Fibroblast of mammary gland (primary cell): Measurements from ENCODE around the gene CDC23.

Source experiments
- DNase-seq: peaks from one replicate; pipeline ENCODE4 v3.0.0-alpha.2; 2010; ENCODE audit warnings: low read depth
- H3K4me3 ChIP-seq: 2 replicates; pipeline ENCODE4 v1.5.1; 2011; ENCODE audit warnings: low read depth, mild to moderate bottlenecking, low read length, moderate library complexity; ENCODE audit not compliant: control insufficient read depth
- TF ChIP-seq, protein P1 (sequence below): conservative IDR thresholded peaks from 2 replicates; pipeline ENCODE4 v1.5.1; 2011; ENCODE audit warnings: low read depth, low read length, inconsistent platforms; ENCODE audit not compliant: control insufficient read depth, insufficient read depth

Gene CDC23

DNA sequence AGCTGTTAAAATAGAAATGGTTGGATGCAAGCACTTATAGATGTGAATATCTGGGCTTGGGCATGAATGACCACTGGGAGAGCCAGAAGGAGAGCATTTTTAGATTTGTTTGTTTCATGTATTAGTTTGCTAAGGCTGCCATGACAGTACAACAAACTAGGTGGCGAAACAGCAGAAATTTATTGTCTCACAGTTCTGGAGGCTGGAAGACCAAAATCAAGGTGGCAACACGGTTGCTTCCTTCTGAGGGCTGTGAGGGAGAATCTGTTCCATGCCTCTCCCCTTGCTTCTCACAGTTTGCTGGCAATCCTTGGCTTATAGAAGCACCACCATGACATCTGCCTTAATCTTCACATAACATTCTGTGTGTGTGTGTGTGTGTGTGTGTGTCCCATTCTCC is 20.2 kb upstream of the CDC23 start:
- H3K4me3 ChIP-seq: no peak overlapping the region
- TF ChIP-seq, protein P1, sequence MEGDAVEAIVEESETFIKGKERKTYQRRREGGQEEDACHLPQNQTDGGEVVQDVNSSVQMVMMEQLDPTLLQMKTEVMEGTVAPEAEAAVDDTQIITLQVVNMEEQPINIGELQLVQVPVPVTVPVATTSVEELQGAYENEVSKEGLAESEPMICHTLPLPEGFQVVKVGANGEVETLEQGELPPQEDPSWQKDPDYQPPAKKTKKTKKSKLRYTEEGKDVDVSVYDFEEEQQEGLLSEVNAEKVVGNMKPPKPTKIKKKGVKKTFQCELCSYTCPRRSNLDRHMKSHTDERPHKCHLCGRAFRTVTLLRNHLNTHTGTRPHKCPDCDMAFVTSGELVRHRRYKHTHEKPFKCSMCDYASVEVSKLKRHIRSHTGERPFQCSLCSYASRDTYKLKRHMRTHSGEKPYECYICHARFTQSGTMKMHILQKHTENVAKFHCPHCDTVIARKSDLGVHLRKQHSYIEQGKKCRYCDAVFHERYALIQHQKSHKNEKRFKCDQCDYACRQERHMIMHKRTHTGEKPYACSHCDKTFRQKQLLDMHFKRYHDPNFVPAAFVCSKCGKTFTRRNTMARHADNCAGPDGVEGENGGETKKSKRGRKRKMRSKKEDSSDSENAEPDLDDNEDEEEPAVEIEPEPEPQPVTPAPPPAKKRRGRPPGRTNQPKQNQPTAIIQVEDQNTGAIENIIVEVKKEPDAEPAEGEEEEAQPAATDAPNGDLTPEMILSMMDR: no peak
- no peak for DNase-seq

DNA sequence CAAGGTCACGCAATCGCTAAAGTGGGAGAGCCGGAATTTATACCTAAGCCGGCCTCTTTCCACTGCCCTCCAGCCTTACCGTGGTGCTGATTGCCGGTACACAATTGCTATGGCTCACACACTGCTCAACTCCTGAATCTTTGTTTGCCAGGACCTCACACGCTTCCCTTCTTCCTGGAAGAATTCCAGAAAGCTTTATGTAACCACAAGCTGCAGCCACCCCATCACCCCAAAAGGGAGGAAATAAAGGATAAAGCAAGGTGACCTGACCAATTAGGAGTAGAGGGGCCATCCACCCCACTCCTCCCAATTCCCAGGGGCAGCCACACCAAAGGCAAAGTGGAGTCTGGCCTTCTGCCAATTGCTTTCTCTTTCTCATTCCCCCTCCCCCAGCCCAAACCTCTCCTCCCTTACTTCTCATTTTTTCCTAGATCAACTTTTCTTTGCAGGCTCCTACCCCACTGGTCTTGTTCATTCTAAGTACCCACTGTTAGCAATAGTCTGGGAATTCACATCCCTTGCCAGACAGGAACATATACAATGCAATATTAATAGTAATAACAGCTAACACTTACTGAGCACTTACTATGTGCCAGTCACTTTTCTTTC is 18.0 kb upstream of the CDC23 start:
- peak; percentile 16 for DNase-seq
- TF ChIP-seq, protein P1: no peak
- H3K4me3 ChIP-seq: no peak overlapping the region

DNA sequence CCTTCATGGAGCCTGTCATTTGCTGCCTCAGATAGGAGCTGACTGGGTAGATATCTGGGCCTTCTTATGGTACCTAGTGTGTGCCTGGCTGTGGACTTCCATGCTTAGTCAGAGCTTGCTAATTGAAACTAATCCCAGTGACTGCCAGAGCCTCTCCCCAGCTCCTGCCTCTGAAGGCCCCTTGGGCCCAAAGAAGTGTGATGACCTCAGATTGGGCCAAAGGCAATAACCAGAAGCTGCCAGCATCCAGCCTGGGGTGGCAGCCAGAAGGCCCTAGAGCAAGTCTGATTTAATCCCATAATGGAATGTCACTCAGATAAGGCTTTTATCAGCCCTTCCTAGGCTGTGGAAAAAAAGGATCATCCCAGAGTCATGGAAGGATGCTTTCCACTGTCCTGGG is 17.1 kb upstream of the CDC23 start:
- TF ChIP-seq, protein P1: no peak
- H3K4me3 ChIP-seq: no peak overlapping the region
- peak; percentile 47 for DNase-seq

DNA sequence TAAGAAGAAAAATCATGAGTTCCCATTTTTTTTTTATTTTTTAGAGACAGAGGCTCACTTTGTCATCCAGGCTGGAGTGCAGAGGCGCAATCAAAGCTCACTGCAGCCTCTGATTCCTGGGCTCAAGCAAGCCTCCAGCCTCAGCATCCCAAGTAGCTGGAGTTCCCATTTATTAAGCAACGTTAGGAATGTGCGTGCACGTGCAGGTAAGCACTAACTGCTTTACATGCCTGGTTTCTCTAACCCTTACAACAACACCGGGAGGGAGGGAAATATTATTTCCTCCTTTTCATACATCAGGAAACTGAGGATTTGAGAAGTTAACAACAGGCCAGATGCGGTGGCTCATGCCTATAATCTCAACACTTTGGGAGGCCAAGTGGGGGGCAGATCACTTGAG is 16.3 kb upstream of the CDC23 start:
- TF ChIP-seq, protein P1: no peak
- DNase-seq: no peak
- no peak overlapping the region for H3K4me3 ChIP-seq

DNA sequence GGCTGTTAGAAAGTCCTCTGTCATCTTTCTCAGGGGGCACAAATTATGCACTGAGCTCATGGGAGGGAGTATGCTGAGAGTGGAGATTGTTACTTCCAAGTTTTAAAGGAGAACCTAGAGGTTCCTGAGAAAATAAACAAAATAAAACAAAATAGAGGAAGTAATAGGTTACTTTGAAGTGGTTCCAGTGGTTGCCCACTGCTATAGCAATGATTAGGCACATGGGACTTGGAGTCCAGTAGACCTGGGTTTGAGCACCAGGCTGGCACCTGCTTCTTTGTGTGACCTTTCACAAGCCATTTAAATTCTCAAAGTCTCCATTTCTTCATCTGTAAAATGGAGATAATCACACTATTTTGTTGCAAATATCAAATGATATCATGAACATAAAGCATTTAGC is 13.8 kb upstream of the CDC23 start:
- no peak for DNase-seq
- TF ChIP-seq, protein P1: no peak
- H3K4me3 ChIP-seq: no peak overlapping the region

DNA sequence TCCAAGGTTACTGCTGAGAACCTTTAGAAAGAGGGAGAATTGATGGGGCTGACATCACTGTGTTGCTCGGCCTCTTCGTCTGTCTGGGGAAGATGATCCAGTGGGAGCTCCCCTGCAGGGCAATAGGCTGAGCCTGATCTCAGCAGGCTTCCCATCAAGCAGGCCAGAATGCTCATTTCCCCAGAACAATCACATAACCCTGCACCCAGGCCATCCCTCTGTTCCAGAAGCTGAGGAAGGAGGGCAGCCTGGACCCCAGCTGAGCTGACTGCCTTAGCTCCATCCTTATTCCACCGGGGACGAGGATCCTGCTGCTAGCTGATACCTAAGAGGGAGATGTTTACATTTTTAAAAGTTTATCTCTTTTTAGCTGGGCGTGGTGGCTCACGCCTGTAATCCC is 11.6 kb upstream of the CDC23 start:
- no peak for DNase-seq
- TF ChIP-seq, protein P1: no peak

DNA sequence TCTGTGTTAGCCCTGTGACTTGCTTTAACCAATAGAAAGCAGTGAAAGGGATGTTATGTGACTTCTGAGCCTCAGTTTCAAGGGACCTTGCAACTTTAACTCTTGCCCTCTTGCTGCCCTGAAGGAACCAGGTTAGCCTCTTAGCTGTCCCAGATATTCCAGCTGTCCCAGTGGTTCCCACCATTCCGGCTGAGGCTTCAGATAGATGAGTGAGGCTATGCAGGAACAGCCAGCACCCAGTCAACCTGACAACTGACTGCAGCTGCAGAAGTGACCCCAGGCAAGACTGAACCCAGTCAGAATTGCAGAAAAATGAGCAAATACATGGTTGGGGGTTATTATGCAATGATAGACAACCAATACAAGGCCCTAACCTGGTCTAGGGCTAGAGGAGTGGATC is 10.4 kb upstream of the CDC23 start:
- TF ChIP-seq, protein P1: no peak
- DNase-seq: no peak
- no peak overlapping the region for H3K4me3 ChIP-seq

More for the DNA sequence above, 11.6 kb upstream of the CDC23 start:
- H3K4me3 ChIP-seq: no peak overlapping the region
